LNCaP clone FGC (cell line): ENCODE measurements around the gene ACSL1.

Experiments
- DNase-seq: peaks from one replicate; pipeline ENCODE4 v3.0.0-alpha.2; 2011; ENCODE audit warnings: low read depth
- H3K4me3 ChIP-seq: 2 replicates; pipeline ENCODE4 v1.5.1; 2011; ENCODE audit warnings: mild to moderate bottlenecking, low read depth, low read length, control low read depth
- CTCF ChIP-seq: IDR thresholded peaks from 2 replicates; pipeline ENCODE4 v1.5.1; 2012; ENCODE audit warnings: mild to moderate bottlenecking; ENCODE audit not compliant: control insufficient read depth, insufficient read depth; ENCODE audit errors: extremely low read depth

The ACSL1 gene

GRCh38 chr4:184731056-184731455, 94.7 kb downstream of the ACSL1 start:
- DNase-seq: no peak
- no peak overlapping the region for H3K4me3 ChIP-seq
- no peak for TF ChIP-seq CTCF

DNA sequence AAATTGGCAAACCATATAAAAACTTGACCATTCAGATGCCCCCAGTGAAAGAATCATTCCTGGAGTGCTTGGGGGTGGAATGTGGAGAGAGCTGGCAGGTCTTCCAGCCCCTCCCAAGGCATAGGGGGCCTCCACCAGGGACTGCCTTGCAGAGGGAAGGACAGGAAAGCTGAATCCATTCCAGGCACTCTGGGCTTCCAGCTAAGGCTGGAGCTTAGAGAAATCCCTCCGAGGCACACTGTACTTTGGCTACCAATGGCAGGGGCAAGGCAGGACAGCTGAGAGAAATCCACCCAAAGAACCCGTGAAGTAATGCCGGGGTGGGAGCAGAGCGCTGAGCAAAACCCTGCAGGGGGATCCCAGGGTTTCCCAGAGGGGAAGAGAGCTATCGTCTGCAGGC, 95.8 kb downstream of the ACSL1 start:
- H3K4me3 ChIP-seq: no peak overlapping the region
- no peak for TF ChIP-seq CTCF
- no peak for DNase-seq

DNA sequence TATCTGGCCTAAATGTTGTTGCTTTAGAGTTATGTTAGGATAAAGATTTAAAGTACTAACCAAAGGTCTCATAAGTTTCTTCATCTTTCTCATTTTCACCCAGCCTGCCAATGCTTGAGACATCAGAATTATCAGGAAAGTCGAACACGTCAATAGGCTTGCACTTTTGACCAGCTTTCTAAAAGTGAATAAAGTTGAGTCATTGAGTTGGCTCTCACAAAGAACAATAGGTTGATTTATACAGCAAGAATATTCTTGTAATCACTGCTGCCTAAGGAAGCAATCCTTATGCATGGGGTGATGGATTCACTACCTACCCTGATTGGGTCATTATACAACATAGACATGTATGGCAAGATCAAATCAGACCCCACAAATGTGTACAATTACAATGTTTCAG, 96.9 kb downstream of the ACSL1 start:
- no peak overlapping the region for H3K4me3 ChIP-seq
- no peak for DNase-seq
- TF ChIP-seq CTCF: no peak

- no peak for DNase-seq
- no peak overlapping the region for H3K4me3 ChIP-seq
- TF ChIP-seq CTCF: no peak
Observed at GRCh38 chr4:184727430-184727829, 98.3 kb downstream of the ACSL1 start.

DNA sequence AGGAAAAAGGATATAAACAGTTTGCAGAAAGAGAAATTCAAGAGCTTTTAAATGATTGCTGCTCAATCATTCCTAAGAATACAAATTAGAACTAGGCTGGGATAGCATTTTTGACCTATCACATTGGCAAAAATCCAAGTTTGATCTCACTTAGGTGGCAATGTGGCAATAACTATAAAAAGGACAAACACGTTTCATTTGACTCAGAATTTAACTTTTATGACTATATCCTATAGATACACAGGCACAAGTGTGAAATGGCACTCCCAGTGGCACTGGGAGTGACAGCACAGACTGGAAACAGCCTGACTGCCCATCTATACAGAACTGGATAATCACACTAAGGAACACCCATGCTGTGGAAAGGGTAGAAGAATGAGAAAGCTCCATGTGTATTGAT, 103.0 kb downstream of the ACSL1 start:
- DNase-seq: no peak
- TF ChIP-seq CTCF: peak; percentile 32
- H3K4me3 ChIP-seq: no peak overlapping the region

GRCh38 chr4:184721254-184721653, 104.5 kb downstream of the ACSL1 start:
- no peak for TF ChIP-seq CTCF
- DNase-seq: no peak
- H3K4me3 ChIP-seq: no peak overlapping the region

GRCh38 chr4:184719407-184719806, 106.4 kb downstream of the ACSL1 start:
- DNase-seq: no peak
- no peak overlapping the region for H3K4me3 ChIP-seq

More at GRCh38 chr4:184719407-184719806, 106.4 kb downstream of the ACSL1 start:
- TF ChIP-seq CTCF: no peak
